ENCODE measurements around the gene ZNF766.

ZNF766 gene

DNA sequence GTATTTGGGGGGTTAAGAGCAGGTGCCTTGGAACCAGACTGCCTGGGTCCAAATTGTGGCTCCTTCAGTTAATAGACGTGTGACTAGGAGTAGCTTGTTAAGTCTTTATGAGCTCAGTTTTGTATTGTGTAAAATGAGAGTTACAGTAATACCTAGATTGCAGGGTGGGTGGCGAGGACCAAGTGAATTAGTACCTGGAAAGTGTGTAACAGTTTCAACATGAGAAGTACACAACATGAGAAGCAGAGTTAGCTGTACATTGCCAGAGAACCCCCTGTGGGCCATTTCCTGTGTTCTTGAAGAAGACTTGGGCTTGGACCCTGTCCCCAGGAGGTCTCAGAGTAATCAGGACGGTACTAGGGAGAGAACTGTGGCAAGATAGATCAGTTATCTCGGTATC lies 42.7 kb upstream of the ZNF766 start:
- Histone ChIP-seq H3K27ac (no peak overlapping the region), H3K9me3 (no peaks in the 10 kb centered on the region), H3K4me1 (ENCODE audit: control insufficient read depth in 1 of 2, insufficient read depth in 1 of 2, low read depth in 1 of 2, low read length in 1 of 2) (no peaks in the 10 kb centered on the region), H3K36me3 (peaks cover 73% of the 10 kb centered on the region), H3K4me3 (ENCODE audit: low read depth in 1 of 2, low read length in 1 of 2) (no peak overlapping the region), H3K27me3 (no peaks in the 10 kb centered on the region)
- TF ChIP-seq, protein P1, sequence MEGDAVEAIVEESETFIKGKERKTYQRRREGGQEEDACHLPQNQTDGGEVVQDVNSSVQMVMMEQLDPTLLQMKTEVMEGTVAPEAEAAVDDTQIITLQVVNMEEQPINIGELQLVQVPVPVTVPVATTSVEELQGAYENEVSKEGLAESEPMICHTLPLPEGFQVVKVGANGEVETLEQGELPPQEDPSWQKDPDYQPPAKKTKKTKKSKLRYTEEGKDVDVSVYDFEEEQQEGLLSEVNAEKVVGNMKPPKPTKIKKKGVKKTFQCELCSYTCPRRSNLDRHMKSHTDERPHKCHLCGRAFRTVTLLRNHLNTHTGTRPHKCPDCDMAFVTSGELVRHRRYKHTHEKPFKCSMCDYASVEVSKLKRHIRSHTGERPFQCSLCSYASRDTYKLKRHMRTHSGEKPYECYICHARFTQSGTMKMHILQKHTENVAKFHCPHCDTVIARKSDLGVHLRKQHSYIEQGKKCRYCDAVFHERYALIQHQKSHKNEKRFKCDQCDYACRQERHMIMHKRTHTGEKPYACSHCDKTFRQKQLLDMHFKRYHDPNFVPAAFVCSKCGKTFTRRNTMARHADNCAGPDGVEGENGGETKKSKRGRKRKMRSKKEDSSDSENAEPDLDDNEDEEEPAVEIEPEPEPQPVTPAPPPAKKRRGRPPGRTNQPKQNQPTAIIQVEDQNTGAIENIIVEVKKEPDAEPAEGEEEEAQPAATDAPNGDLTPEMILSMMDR (IDR thresholded peaks at IDR 0.05): no peak

DNA sequence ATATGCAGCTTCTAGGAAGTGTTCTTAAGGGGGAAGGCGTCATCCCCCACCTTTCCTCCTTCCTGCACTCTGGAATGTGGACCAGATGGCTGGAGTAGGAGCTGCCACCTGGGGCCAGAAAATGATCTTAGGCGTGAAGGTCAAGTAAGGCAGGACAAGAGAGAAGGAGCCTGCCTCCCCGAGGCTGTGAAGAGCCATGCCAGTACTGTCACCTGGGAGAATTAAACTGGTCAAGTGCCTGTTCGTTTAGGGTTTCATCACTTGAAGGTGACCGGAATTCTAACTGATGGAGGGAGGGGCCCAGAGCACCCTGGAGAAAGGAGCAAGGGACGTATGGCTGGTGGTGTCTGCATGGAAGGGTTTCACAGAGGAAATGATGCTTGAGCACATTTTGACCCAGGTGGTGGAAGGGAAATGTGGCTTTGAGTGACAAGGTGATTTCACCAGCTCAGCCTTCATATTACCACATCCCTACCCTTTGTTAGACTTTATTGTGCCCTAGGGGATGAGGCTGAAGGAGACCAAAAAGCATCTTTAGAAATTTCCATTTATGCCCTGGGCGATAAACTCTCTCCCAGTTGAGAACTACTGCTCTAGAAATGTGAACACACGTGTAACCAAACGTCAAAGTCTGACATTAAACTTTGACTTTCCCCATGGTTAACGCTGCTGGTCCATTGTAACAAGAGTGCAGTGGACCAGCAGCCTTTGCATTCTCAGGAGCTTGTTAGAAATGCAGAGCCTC lies 42.0 kb upstream of the ZNF766 start:
- Histone ChIP-seq H3K4me1 (ENCODE audit: control insufficient read depth in 1 of 2, insufficient read depth in 1 of 2, low read depth in 1 of 2, low read length in 1 of 2) (no peaks in the 10 kb centered on the region), H3K27ac (no peak overlapping the region), H3K9me3 (no peaks in the 10 kb centered on the region), H3K36me3 (peaks cover 66% of the 10 kb centered on the region), H3K27me3 (no peaks in the 10 kb centered on the region), H3K4me3 (ENCODE audit: low read depth in 1 of 2, low read length in 1 of 2) (no peak overlapping the region)
- TF ChIP-seq, protein P1 (IDR thresholded peaks at IDR 0.05): no peak

DNA sequence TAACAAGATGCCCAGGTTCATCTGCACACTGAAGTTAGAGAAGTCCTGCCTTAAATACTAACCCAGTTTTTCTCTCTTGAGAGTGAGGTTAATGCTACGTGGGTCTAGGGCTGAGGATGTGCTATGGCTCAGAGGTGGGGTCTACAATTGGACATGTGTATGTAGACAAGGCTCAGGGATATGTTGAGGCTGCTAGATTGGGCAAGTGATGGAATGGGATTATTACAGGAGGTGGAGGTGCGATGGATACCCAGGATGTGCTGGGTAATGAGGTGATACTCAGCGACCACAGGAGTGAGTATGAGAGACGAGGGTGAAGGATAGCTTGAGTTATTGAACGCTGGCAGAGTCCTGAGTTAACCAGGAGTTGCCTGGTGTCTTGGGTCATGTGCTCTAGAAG lies 41.4 kb upstream of the ZNF766 start:
- TF ChIP-seq, protein P1 (IDR thresholded peaks at IDR 0.05): no peak
- H3K4me1 ChIP-seq (ENCODE audit: control insufficient read depth in 1 of 2, insufficient read depth in 1 of 2, low read depth in 1 of 2, low read length in 1 of 2): no peaks in the 10 kb centered on the region
- H3K4me3 ChIP-seq (ENCODE audit: low read depth in 1 of 2, low read length in 1 of 2): no peak overlapping the region
- no peaks in the 10 kb centered on the region for H3K9me3 ChIP-seq
- no peak overlapping the region for H3K27ac ChIP-seq
- H3K27me3 ChIP-seq: no peaks in the 10 kb centered on the region
- H3K36me3 ChIP-seq: peaks cover 60% of the 10 kb centered on the region

DNA sequence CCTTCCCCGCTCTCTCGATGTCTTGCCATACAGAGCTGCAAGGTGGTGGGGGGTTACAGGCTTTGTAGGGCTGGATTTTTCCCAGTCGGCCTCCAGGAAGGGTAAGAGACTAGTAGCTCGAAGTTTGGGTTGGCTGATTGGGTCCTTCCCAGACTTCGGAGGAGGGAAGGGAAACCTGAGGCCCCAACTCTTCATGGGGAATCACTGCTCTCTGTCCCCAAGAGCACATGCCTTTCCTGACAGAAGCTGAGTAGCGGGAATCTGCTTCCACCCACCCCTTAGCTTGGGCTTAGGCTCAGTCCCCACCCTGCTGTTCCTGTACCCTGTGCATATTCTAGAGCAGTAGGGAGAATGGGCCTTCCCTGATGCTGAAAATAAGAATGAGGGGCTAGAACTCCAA lies 39.9 kb upstream of the ZNF766 start:
- Histone ChIP-seq H3K36me3 (peaks cover 44% of the 10 kb centered on the region), H3K4me3 (ENCODE audit: low read depth in 1 of 2, low read length in 1 of 2) (no peak overlapping the region), H3K27ac (no peak overlapping the region), H3K27me3 (no peaks in the 10 kb centered on the region), H3K9me3 (no peaks in the 10 kb centered on the region), H3K4me1 (ENCODE audit: control insufficient read depth in 1 of 2, insufficient read depth in 1 of 2, low read depth in 1 of 2, low read length in 1 of 2) (no peaks in the 10 kb centered on the region)
- TF ChIP-seq, protein P1 (IDR thresholded peaks at IDR 0.05): no peak

DNA sequence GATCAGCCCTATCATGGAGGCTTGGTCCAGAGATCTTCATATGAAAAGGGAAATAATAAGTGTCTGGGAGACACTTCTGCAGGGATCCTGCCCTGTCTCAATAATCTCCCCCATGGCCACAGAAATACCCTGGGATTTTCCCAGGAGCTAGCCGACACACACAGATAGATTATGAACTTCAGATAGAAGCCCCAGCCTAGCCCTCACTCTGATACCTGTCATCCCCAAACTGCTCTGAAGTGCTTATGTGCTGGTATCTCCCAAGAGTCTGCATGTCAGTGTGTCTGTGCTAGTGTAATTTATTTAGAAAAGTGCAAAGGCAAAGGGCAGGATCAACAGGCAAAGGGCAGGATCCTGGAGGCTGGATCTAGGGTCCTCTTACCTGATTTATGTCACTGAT lies 38.7 kb upstream of the ZNF766 start:
- Histone ChIP-seq H3K4me1 (ENCODE audit: control insufficient read depth in 1 of 2, insufficient read depth in 1 of 2, low read depth in 1 of 2, low read length in 1 of 2) (no peaks in the 10 kb centered on the region), H3K27me3 (no peaks in the 10 kb centered on the region), H3K4me3 (ENCODE audit: low read depth in 1 of 2, low read length in 1 of 2) (no peak overlapping the region), H3K27ac (no peak overlapping the region), H3K9me3 (no peaks in the 10 kb centered on the region), H3K36me3 (peaks cover 34% of the 10 kb centered on the region)
- TF ChIP-seq, protein P1 (IDR thresholded peaks at IDR 0.05): no peak
